Progenitor cell of endocrine pancreas (in vitro differentiated cells): ENCODE results near the gene LASP1. TPM values are rescaled to one million over a fixed set of nuclear protein-coding genes. Genes with fewer than 3 reads are reported as not detected.

Experiments used
- DNase-seq: peaks from one replicate; pipeline ENCODE4 v3.0.0; 2021; ENCODE audit warnings: low spot score; ENCODE audit not compliant: unreplicated experiment
- H3K27ac Mint-ChIP-seq: 2 replicates; pipeline ENCODE4 v1.8.0; 2021; ENCODE audit warnings: mild to moderate bottlenecking, moderate library complexity, mixed read lengths
- H3K27me3 Mint-ChIP-seq: 2 replicates; pipeline ENCODE4 v1.8.0; 2021; ENCODE audit warnings: mixed read lengths
- H3K36me3 Mint-ChIP-seq: 2 replicates; pipeline ENCODE4 v1.8.0; 2022; ENCODE audit warnings: mixed read lengths; ENCODE audit not compliant: insufficient read depth
- H3K4me1 Mint-ChIP-seq: 2 replicates; pipeline ENCODE4 v1.8.0; 2021; ENCODE audit warnings: low read depth, mixed read lengths
- H3K4me3 Mint-ChIP-seq: 2 replicates; pipeline ENCODE4 v1.8.0; 2021; ENCODE audit warnings: low read depth, mild to moderate bottlenecking, moderate library complexity, mixed read lengths
- H3K9me3 Mint-ChIP-seq: 2 replicates; pipeline ENCODE4 v1.8.0; 2021; ENCODE audit warnings: low read depth, mixed read lengths
- total RNA-seq: library from RNA; stranded (reverse); gene quantifications from 2 replicates; pipeline ENCODE4 v1.2.1, GENCODE V29; 2021
- TF ChIP-seq, protein P1 (sequence below): fragments of 200-600 bp; sonication (generic); IDR thresholded peaks from one replicate; pipeline ENCODE4 v1.5.0; 2021; ENCODE audit warnings: antibody characterized with exemption, mild to moderate bottlenecking; ENCODE audit not compliant: unreplicated experiment

Gene LASP1
- total RNA-seq, 1 donor from 2014 or later: 135 TPM

DNA sequence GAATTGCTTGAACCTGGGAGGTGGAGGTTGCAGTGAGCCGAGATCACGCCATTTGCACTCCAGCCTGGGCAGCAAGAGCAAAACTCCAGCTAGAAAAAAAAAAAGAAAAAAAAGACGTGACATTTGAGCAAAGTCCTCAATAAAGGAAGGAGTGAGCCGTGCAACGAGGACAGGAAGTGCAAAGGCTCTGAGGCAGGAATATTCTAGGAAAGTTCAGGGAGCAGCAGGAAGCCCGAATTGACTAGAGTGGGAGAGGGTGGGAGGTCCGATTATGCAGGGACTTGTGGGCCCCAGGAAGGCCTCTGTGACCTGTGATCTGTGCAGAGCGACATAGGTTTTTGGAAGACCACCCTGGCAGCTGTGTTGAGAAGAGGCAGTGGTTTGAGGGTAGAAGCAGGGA, 46.9 kb downstream of the LASP1 start:
- no peak for DNase-seq
- no peak overlapping the region for H3K4me3 Mint-ChIP-seq
- H3K27me3 Mint-ChIP-seq: no peaks in the 10 kb centered on the region
- H3K27ac Mint-ChIP-seq: no peak overlapping the region
- no peaks in the 10 kb centered on the region for H3K4me1 Mint-ChIP-seq
- TF ChIP-seq, protein P1, sequence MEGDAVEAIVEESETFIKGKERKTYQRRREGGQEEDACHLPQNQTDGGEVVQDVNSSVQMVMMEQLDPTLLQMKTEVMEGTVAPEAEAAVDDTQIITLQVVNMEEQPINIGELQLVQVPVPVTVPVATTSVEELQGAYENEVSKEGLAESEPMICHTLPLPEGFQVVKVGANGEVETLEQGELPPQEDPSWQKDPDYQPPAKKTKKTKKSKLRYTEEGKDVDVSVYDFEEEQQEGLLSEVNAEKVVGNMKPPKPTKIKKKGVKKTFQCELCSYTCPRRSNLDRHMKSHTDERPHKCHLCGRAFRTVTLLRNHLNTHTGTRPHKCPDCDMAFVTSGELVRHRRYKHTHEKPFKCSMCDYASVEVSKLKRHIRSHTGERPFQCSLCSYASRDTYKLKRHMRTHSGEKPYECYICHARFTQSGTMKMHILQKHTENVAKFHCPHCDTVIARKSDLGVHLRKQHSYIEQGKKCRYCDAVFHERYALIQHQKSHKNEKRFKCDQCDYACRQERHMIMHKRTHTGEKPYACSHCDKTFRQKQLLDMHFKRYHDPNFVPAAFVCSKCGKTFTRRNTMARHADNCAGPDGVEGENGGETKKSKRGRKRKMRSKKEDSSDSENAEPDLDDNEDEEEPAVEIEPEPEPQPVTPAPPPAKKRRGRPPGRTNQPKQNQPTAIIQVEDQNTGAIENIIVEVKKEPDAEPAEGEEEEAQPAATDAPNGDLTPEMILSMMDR: no peak
- peaks cover 16% of the 10 kb centered on the region for H3K36me3 Mint-ChIP-seq
- no peaks in the 10 kb centered on the region for H3K9me3 Mint-ChIP-seq

DNA sequence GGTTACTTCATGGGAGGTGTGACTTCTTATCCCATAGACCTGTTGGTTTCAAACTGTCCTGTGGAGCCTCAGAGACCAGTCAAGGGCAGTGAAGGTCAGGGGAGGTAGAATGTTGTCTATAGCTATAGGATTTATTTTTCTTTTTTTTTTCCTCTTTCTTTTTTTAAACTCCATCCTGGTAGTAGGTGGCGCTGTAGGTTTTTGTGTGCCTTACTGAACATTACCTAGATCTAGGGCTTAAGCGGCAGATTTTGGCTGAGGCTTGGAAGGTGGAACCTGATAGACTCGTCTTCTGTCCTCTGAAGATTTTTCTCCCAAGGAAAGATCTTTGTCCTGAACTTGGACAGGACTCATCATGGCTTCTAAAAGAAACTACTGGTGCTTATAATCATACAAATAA, 47.4 kb downstream of the LASP1 start:
- no peak overlapping the region for H3K4me3 Mint-ChIP-seq
- no peak for DNase-seq
- no peaks in the 10 kb centered on the region for H3K4me1 Mint-ChIP-seq
- H3K36me3 Mint-ChIP-seq: peaks cover 16% of the 10 kb centered on the region
- no peaks in the 10 kb centered on the region for H3K27me3 Mint-ChIP-seq
- TF ChIP-seq, protein P1: no peak
- no peaks in the 10 kb centered on the region for H3K9me3 Mint-ChIP-seq
- H3K27ac Mint-ChIP-seq: no peak overlapping the region

DNA sequence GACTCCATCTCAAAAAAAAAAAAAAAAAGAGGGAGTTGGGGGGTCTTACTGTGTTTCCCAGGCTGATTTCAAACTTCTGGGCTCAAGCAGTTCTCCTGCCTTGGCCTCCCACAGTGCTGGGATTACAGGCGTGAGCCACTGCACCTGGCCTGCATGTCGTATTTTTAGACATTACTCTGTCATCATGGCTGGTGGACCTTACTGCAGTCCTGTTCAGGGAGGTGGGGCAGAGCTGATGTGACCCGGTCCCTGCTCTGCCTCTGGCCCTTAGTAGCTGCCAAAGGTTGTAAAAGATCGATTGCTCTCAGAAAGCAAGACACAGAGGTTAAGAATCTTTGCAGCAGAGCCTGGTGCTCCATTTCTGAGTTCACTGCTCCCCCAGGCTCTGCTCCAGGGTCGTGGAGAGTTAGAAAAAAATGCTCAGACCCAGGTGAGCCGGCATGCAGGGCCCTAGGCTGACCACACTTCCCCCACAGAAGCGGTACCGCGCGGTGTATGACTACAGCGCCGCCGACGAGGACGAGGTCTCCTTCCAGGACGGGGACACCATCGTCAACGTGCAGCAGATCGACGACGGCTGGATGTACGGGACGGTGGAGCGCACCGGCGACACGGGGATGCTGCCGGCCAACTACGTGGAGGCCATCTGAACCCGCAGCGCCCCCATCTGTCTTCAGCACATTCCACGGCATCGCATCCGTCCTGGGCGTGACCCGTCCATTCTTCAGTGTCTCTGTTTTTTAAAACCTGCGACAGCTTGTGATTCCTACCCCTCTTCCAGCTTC, 48.5 kb downstream of the LASP1 start:
- peaks cover 16% of the 10 kb centered on the region for H3K36me3 Mint-ChIP-seq
- no peak overlapping the region for H3K27ac Mint-ChIP-seq
- no peaks in the 10 kb centered on the region for H3K4me1 Mint-ChIP-seq
- H3K9me3 Mint-ChIP-seq: no peaks in the 10 kb centered on the region
- TF ChIP-seq, protein P1: no peak
- H3K4me3 Mint-ChIP-seq: no peak overlapping the region
- DNase-seq: no peak
- H3K27me3 Mint-ChIP-seq: no peaks in the 10 kb centered on the region

DNA sequence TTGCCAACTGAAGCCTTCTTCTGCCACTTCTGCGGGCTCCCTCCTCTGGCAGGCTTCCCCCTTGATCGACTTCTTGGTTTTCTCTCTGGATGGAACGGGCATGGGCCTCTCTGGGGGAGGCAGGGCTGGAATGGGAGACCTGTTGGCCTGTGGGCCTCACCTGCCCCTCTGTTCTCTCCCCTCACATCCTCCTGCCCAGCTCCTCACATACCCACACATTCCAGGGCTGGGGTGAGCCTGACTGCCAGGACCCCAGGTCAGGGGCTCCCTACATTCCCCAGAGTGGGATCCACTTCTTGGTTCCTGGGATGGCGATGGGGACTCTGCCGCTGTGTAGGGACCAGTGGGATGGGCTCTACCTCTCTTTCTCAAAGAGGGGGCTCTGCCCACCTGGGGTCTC, 49.1 kb downstream of the LASP1 start:
- Mint-ChIP-seq H3K4me1 (no peaks in the 10 kb centered on the region), H3K27ac (no peak overlapping the region), H3K27me3 (no peaks in the 10 kb centered on the region), H3K36me3 (peaks cover 15% of the 10 kb centered on the region), H3K9me3 (no peaks in the 10 kb centered on the region), H3K4me3 (no peak overlapping the region)
- DNase-seq: no peak
- TF ChIP-seq, protein P1: no peak

DNA sequence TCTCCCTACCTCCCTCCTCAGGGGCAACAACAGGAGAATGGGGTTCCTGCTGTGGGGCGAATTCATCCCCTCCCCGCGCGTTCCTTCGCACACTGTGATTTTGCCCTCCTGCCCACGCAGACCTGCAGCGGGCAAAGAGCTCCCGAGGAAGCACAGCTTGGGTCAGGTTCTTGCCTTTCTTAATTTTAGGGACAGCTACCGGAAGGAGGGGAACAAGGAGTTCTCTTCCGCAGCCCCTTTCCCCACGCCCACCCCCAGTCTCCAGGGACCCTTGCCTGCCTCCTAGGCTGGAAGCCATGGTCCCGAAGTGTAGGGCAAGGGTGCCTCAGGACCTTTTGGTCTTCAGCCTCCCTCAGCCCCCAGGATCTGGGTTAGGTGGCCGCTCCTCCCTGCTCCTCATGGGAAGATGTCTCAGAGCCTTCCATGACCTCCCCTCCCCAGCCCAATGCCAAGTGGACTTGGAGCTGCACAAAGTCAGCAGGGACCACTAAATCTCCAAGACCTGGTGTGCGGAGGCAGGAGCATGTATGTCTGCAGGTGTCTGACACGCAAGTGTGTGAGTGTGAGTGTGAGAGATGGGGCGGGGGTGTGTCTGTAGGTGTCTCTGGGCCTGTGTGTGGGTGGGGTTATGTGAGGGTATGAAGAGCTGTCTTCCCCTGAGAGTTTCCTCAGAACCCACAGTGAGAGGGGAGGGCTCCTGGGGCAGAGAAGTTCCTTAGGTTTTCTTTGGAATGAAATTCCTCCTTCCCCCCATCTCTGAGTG, 49.6 kb downstream of the LASP1 start:
- Mint-ChIP-seq H3K9me3 (no peaks in the 10 kb centered on the region), H3K36me3 (peaks cover 15% of the 10 kb centered on the region), H3K27me3 (no peaks in the 10 kb centered on the region), H3K4me3 (no peak overlapping the region), H3K4me1 (no peaks in the 10 kb centered on the region), H3K27ac (no peak overlapping the region)
- DNase-seq: no peak
- TF ChIP-seq, protein P1: no peak
